Fibroblast of skin of right quadriceps (primary cell): Measurements from ENCODE around the gene CD96.
"Not testable (repeated sequence)": the region's sequence is repeated elsewhere in the genome, so short reads cannot be mapped to it uniquely, and the experiment has no call there.

Experiments
- DNase-seq: peaks from one replicate; pipeline ENCODE4 v3.0.0-alpha.2; 2013

Gene CD96

DNA sequence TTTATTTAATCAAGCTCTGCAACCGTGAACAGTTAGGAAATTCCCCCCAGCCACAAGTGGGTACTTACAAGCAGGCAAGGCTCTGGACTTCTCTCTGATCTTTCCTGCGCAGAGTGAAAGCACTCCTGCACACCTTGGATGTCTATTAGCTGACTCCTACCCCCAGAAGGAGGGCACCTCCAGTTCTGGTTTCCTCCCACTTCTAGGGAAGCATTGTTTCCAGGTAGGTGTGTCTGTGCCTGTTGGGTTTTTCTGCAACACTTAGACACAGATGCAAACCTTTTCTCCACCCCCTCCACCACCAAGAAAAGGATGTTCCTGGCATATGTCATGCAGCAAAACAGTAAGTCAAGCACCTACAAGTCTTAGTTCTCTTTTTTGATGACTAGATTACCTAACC, 53.2 kb downstream of the CD96 start, which contains the start of gene ZBED2:
TSS of gene ZBED2 (minus strand) at position 115 of the 400 bp plus-strand sequence. CDS start 1,145 bp downstream, outside the sequence.
- no peak for DNase-seq

DNA sequence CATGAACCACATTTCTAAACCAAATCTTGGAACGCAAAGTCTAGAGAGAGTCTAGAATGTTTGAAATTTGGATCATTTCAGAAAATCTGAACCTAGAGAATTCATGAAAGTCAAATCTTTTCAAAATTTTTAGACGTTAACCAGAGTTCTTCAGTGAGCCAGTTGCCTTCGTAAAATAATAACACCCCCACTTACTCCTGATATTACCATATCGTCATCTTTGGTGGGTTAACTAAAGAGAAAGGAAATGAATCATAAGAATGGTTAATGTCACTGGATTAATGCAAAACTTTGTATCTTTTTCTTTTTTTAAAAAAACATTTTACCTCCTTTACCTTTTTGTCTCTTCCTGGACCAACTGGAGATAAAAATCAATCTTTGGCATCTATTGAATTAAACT, 54.3 kb downstream of the CD96 start:
- no peak for DNase-seq

DNA sequence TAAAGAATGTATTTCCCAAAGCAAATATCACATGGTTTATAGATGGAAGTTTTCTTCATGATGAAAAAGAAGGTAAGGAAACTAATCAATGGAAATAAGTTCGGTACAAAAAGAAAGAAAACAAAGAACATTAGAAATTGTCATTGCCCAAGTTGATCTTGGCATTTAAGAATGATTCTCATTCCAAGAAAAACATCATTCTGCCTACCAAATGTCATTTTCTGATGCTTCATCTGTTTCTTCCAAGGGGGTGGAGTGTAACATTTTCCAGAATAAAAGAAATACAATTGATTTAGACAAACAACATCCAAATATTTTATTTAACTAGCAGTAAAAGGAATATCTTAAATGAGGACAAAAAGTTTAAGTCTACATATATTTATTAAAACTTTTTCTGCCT, 56.1 kb downstream of the CD96 start:
- no peak for DNase-seq

DNA sequence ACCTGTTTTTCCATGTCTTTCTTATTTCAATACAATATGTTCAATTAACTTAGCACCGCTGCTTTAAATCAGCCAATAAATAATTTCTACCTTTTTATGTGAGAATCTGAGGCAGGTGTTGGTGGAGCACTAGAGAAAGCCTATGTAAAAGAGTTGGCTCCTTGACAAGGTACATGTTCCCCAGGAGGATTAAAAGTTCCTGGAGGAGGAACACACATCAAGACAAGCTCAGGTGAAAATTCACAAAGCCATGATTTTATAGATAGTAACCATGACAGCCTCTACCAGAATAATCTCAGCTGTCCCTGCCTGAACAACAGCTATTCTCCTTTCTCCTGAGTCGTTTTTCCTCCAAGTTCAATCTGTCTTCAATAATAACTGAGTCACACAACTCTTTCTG, 56.6 kb downstream of the CD96 start:
- DNase-seq, result no peak

DNA sequence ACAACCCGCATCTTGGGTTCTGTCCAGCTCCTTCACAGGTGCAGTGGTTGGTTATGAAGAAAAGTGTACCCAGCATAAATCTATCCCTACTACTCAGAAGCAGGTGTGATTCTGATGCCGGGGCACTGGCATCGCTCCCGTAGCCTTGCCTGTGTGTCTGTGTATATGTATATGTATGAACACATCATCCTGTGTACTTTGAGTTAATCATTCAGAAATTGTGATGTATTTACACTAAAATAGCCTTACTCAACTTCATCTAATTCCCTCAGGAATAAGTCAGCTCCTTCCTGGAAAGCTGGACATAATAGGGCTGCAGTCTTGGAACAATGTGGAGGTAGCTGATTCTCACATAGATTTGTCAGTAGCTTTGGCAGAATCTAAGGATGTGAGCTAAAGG, 59.8 kb downstream of the CD96 start:
- no peak for DNase-seq

DNA sequence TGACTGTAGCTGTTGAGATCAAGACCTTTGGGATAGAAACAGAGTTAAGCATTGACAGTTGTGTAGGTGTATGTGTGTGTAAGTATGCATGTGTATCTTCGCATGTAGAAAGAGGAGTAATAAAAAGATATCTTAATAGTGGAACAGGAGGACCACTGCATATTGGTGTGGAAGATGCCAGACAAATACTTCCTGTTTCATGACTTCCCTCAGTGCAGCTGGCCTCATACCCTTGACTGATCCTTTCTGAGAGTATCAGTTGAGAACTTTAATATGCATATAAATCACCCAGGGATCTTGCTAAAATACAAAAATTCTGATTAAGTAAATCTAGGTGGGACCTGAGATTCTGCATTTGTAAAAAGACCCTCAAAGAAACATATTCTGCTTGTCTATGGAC, 61.7 kb downstream of the CD96 start:
- no peak for DNase-seq

DNA sequence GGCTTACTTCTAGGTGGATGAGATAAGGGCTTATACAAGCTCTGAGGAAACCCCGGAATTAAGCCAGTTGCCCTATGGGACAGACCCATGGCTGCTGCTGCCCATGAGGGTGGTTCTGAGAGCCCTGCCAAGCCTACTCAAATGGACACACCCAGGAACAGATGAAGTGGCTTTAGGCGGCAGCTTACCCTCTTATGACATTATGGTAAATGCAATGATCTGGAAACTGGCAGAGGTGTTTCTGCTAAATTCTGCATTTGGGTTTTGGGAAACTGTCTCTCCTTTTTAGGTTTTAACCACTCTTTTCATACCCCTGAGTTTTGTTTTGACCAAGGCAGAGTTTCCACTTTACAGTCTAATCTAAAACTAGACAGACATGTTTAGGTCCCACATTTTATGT, 62.1 kb downstream of the CD96 start:
- DNase-seq, result no peak

DNA sequence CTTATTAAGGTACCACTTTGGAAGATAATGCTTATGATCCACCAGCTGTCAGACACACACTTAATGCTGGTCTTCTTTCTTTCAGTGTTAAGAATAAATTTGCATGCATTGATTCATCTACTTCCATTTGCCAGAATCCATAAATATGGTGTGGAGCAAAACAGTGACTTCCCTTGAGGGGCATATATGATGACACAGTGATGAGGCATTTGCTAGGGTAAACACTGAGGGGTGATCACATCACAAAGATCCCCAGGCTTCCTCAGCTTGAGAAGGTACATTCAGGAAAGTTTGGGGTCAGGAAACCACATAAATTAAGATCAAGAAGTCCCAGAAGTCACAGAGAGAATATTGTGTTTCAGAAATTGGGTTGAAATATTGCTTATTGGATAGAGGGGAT, 63.0 kb downstream of the CD96 start:
- DNase-seq, result peak; percentile 57

DNA sequence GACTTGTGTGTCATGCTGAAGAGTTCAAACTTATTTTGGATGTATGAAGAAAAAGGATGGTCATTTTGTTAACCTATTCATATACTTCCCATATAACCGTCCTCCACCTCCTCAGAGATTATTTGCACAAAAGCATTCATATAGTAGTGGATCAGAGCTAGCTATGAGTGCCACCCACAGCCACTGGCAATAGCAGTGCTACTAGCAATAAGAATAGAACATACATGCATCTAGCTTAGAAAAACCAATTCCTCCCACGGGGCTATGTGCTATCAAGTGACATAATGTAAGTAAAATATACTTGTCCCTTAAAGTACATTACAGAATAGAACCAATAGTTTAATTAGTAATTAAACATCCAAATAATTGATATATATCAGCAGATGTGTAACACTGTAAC, 63.5 kb downstream of the CD96 start:
- DNase-seq, result no peak

DNA sequence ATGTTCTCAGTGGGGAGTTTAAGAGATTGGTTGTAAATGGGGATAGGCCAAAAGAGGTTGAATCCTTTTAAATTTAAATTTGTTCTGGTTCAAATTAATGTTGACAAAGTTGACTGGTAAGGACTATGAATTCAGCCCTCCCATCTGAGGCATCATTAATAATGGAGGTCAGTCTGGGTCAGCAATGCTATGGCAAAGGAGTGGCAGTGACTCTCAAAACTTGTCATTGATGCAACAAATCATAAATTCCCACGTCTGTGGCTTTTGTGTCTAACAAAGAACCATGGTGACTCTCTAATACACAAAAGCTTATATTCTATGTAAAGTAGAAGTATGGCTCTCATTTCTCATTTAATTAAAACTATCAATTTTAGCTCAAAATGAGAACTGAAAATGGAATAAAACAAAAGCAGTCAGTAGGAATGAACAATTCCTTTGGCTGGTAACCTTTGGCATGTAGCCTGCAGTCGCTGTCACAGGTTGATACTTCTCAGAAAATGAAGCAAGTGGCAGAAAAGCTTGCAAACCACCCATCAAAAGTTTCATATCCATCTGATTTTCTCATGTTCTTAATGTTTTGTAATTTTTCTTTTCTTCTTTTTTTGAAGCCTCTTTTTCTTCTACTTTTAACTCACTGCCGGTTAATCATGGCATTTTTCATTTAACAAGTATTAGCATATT, 65.4 kb downstream of the CD96 start:
- DNase-seq, result no peak

DNA sequence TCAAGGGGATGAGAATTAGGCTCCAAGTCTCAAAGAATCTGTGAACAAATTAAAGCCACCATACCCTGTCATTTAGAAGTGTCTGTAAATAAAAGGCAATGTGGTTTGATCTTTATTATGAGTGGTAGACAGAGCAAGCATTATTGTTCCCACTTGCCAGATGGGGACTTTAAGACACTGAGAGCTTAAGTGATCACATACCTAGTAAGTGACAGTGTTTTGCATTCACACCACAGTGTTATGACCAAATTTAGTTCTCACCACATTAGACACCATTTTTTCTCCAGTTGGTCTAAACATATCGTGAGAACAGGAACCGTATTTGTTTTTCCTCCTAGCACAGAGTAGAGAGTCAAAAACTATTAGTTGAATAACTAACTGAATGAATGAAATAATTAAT, 66.4 kb downstream of the CD96 start:
- no peak for DNase-seq

DNA sequence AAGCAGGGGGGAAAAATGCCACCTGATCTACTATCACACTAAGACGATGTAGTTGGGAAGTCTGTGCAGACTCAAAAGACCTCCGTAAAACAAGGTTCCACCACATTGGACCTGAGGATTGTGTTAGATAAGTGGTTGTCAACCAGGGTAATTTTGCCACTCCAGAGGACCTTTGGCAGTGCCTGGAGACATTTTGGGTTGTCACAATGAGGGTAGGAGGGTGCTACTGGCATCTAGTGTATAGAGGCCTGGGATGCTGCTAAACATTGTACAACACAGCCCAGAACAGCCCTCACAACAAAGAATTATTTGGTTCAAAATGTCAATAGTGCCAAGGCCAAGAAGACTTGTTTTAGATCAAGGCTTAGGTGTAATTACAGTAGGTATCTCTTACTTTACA, 67.7 kb downstream of the CD96 start:
- DNase-seq, result no peak

DNA sequence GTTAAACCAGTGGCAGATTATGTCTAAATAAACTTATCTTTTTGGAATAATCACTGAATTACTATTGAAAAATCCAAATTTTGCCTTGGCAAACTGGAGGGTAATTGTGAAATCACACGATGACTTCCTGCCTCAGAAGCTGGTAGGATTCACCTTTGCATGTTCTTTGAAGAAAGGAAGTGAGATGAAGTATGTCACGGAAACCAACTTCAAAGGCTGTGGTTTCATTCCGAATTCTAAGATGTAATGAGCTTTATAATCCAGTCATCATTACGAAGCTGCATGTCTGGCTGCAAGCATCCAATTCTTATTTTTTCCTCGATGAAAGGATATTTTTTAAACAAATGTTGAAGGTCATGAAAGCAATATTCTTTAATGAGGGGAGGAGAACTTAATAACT, 68.2 kb downstream of the CD96 start:
- DNase-seq, result no peak

DNA sequence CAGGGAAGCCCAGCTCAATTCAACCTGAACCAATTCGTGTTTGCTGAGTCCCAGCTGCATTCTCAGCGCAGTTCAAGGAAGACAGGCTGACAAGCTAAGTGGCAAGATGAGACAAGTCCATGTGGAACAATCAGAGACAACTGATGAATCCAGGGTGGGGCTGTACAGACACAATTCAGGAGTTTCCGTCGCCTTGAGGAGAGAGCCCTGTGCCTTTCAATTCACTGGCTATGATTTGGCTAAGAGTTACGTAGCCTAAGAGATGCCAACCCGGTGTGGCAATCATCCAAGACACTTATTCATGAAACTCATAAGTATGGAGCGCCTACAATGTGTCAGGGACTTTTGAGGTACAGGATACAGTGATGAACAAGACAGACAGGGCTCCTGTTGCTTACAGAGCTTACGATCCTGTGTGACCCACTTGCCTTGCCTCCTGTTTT, 68.6 kb downstream of the CD96 start:
- DNase-seq, result no peak

DNA sequence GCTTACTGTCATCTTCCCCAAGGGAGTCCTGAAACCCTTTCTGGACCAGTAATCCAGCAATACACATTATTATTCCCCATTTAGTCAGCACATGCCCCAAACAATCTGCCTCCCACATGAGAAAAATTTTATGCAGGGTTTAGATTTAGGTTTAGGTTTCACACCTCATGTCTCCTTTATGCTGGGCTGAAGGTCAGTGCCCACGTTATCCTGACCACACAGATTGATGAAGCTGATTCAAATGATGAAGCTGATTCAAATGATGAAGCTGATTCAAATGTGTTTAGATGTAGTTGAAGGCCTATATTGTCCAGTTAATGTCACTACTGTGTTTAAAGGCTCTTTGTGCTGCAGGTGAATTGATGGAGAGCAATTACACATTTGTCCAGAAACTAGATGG, 71.3 kb downstream of the CD96 start:
- no peak for DNase-seq

DNA sequence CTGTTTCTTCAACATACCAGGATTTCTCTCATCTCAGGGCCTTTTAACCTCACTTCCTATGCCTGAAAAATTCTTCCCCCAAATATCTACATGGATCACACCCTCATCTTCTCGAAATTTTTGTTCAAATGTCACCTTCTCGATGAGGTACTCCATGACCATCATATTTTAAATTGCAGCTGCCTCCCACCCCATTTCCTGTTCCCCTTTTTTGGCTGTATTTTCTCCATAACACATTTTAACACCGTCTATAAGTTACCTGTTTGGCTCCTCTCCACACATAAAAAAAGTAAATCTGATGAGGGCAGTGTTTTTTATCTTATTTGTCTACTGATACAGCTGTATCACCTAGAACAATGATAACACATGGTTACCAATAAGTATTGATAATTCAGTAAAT, 73.9 kb downstream of the CD96 start:
- no peak for DNase-seq

DNA sequence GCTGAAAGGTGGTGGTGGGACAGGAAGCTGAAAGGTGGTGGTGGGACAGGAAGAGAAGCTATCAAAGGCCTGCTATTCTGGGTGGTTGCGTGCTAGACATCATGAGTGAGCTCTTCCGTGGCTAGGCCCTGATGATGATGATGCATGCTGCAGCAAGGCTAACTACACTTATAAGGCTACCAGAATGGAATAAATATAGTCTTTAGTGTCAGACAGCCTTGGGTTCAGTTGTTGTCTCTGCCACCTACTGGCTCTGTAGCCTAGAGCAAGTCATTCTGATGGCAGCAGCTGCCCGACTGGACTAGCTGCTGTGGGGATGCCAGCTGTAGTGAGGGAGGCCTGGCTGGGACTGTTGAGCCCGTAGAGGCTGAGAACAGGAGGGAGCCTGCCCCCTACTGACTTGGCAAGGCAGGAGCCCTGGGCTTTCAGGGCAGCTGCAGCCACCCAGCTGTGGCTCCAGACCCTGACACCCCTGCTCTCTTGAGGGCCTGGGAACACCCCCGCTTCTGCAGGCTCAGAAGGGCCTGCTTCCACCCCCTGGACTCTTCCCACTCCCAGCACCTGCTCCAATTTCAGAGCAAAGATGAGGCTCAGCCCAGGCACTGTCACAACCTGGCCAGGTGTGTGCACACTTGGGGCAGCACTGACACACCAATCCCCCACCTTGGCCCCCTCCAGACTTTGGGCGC, 74.6 kb downstream of the CD96 start:
- no peak for DNase-seq

DNA sequence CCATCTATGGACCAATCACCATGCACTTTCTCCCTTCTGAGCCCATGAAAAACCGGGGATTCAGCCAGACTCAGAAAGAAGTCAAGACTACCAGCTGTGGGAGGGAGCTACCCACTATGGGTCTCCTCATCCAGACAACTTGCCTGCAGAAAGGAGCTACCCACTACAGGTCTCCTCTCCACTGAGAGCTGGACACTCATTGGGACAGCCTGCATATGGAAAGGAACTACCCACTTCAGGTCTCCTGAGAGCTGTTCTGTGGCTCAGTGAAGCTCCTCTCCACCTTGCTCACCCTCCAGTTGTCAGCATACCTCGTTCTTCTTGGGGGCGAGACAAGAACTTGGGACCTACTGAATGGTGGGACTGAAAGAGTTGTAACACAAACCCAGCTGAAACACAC, 75.4 kb downstream of the CD96 start:
- DNase-seq, result no peak

DNA sequence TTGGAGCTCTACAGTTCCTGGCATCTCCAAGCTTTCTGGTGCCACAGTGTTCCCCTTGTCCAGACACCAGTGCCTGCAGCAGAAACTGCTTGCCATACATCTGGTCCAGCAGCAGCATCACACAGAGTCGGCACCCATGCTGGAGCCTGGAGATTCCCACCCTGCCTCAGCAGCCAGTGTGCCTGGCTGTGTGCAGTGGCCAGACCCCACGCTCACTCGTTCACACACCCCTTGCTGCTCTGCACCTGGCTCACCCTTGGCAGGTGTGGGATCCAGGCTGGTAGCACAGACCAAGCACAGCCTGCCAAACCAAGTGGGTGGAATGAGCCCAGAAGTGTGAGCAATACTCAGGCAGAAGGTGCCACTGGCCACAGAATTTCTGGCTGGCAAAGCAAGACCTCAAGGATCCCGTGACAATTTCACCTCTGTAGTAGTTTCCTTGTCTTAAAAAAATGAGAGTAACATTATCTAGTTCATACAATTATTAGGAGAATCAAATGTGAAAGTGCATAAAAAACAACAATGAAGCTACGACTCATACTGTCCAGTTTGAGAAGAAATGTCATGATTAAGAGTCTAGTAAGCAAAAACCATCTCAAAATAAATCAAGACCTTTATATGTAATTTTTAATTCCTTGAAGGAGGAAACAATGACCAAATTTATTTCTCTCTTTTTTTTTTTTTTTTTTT, 76.1 kb downstream of the CD96 start:
- no peak for DNase-seq

DNA sequence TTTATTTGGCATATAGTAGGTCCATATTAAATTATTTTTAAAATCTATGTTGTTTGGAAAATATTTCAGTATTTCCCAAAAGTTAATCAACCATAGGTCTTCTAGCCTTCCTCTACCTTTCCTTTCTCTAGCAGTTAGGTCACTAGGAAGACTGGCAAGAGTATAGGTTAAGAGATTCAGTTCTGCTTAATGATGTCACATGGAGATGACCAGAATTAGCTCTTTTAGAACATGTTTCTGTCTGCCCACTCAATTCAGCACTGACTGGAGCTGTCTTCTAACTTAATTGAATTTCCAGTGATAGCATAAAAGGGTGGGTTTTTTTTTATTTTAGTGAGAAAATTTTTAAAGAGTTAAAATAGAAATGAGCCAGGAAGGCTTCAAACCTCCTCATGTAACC, 76.9 kb downstream of the CD96 start:
- no peak for DNase-seq

DNA sequence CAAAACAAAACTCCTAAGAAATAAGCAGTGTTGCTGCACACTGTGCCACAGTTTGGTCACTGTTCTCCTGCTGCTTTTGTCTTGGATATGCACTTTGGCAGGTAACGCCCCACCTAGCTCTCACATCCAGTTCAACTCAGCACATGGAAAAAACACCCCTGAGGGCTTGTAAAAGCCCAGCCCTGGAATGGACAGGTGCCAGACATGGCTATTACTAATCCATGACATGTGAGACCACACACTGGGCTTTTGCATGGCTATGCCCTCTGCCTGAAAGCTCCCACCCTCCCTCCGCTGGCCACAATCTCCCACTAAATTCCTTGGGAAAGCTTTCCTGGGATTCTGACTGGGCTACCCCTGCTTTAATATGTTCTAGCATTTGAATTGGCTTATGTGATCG, 77.8 kb downstream of the CD96 start:
- no peak for DNase-seq

DNA sequence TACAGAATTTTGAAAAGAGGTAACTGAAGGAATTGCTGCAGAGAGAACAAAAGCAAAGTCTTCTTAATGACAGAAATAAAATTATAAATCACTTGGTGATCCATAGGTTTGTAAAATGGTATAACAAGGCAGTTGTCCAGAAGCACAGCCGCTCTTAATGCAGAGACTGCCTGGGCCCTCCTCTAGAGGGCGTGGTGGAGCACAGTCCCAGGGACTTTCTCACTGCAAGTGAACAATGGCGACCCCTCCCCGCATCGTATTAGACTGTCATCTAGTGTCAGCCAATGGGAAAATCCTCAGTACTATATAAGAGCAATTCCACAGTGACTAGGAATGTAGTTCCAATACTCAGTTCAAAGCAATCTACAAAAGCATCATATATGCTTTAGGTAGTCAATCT, 79.5 kb downstream of the CD96 start:
- DNase-seq, result no peak

DNA sequence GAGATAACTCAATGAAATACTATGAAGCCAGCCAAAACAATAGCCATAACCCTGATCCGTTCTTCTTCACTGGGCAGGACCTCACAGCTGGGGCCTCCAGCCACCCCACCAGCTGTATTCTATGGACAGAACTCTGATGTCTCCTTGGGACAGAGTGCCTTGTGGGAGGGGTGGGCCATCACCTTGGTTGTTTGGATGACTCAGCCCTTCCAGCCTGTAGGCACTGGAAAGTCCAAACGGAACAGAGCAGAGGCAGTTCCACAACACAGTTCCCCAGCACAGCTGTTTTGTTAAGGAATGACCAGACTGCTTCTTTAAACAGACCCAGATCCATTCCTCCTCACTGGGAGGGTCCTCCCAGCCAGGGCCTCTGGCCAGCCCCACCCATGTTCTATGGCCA, 85.1 kb downstream of the CD96 start:
- DNase-seq, result no peak

DNA sequence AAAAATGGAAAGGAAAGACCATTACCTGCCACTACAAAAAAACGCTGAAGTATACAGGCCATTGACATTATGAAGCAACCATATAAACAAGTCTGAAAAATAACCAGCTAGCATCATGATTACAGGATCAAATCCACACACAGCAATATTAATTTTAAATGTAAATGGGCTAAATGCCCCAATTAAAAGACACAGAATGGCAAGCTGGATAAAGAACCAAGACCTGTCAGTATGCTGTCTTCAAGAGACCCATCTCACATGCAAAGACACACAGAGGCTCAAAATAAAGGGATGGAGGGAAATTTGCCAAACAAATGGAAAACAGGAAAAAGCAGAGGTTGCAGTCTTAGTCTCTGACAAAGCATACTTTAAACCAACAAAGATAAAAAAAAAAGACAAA, 87.0 kb downstream of the CD96 start:
- DNase-seq, result not testable (repeated sequence)
